Trophoblast cell (in vitro differentiated cells and primary cell): ENCODE measurements around the gene INO80.

Experiments used
- DNase-seq, 2 donors: peaks; one replicate each; pipeline ENCODE4 v3.0.0-alpha.2; 2016
- H2AFZ ChIP-seq: 2 replicates; pipeline ENCODE4 v1.6.1; 2013; ENCODE audit warnings: low read length, moderate library complexity, mild to moderate bottlenecking; ENCODE audit not compliant: insufficient read depth, poor library complexity
- H2AK5ac ChIP-seq: 2 replicates; pipeline ENCODE4 v1.6.1; 2013; ENCODE audit warnings: mild to moderate bottlenecking, low read length
- H2BK120ac ChIP-seq: 2 replicates; pipeline ENCODE4 v1.6.1; 2013; ENCODE audit warnings: low read length, mild to moderate bottlenecking, moderate library complexity; ENCODE audit not compliant: insufficient read depth, poor library complexity
- H2BK12ac ChIP-seq: 2 replicates; pipeline ENCODE4 v1.6.1; 2013; ENCODE audit warnings: mild to moderate bottlenecking, low read length, moderate library complexity
- H2BK5ac ChIP-seq: 2 replicates; pipeline ENCODE4 v1.6.1; 2013; ENCODE audit warnings: low read length, low read depth, moderate library complexity, mild to moderate bottlenecking; ENCODE audit not compliant: poor library complexity
- H3K14ac ChIP-seq: 2 replicates; pipeline ENCODE4 v1.6.1; 2013; ENCODE audit warnings: mild to moderate bottlenecking, low read length
- H3K18ac ChIP-seq: 2 replicates; pipeline ENCODE4 v1.6.1; 2013; ENCODE audit warnings: mild to moderate bottlenecking, low read length
- H3K23ac ChIP-seq: 2 replicates; pipeline ENCODE4 v1.6.1; 2013; ENCODE audit warnings: low read length
- H3K27ac ChIP-seq: 2 replicates; pipeline ENCODE4 v1.5.1; 2013; ENCODE audit warnings: low read depth, mild to moderate bottlenecking, inconsistent platforms, low read length, moderate library complexity
- H3K27me3 ChIP-seq: 2 replicates; pipeline ENCODE4 v1.6.1; 2013; ENCODE audit warnings: inconsistent platforms, mild to moderate bottlenecking, low read length, moderate library complexity; ENCODE audit not compliant: insufficient read depth
- H3K36me3 ChIP-seq, 2 experiments: 1 replicate in 1 of 2; 2 replicates in 1 of 2; pipeline ENCODE4 v1.6.1; 2013; ENCODE audit warnings: low read length in 2 of 2, mild to moderate bottlenecking in 2 of 2, moderate library complexity in 1 of 2; ENCODE audit not compliant: insufficient read depth in 2 of 2, control insufficient read depth in 1 of 2
- H3K4ac ChIP-seq: 2 replicates; pipeline ENCODE4 v1.6.1; 2013; ENCODE audit warnings: low read depth, mild to moderate bottlenecking, low read length, moderate library complexity
- H3K4me1 ChIP-seq, 2 experiments: 1 replicate in 1 of 2; 2 replicates in 1 of 2; pipeline ENCODE4 v1.6.1; 2013; ENCODE audit warnings: low read length in 2 of 2, mild to moderate bottlenecking in 2 of 2, moderate library complexity in 1 of 2; ENCODE audit not compliant: insufficient read depth in 2 of 2, control insufficient read depth in 1 of 2
- H3K4me2 ChIP-seq: 2 replicates; pipeline ENCODE4 v1.6.1; 2013; ENCODE audit warnings: inconsistent platforms, mild to moderate bottlenecking, low read length, moderate library complexity
- H3K4me3 ChIP-seq: 2 replicates; pipeline ENCODE4 v1.5.1; 2013; ENCODE audit warnings: mild to moderate bottlenecking, low read depth, low read length, inconsistent platforms
- H3K79me1 ChIP-seq: one replicate; pipeline ENCODE4 v1.6.1; 2013; ENCODE audit warnings: low read length
- H3K79me2 ChIP-seq: 2 replicates; pipeline ENCODE4 v1.6.1; 2013; ENCODE audit warnings: low read length, mild to moderate bottlenecking; ENCODE audit not compliant: control insufficient read depth, insufficient read depth, poor library complexity
- H3K9ac ChIP-seq: 2 replicates; pipeline ENCODE4 v1.6.1; 2013; ENCODE audit warnings: mild to moderate bottlenecking, low read length
- H3K9me3 ChIP-seq: 2 replicates; pipeline ENCODE4 v1.6.1; 2013; ENCODE audit warnings: low read depth, mild to moderate bottlenecking, control low read depth, inconsistent platforms, low read length; ENCODE audit not compliant: insufficient read depth
- H4K12ac ChIP-seq: 2 replicates; pipeline ENCODE4 v1.6.1; 2013; ENCODE audit warnings: low read depth, mild to moderate bottlenecking, low read length, moderate library complexity
- H4K8ac ChIP-seq: 2 replicates; pipeline ENCODE4 v1.6.1; 2013; ENCODE audit warnings: low read depth, mild to moderate bottlenecking, low read length, moderate library complexity
- H4K91ac ChIP-seq: one replicate; pipeline ENCODE4 v1.6.1; 2013; ENCODE audit warnings: low read depth, mild to moderate bottlenecking, low read length, moderate library complexity
- WGBS: extraction: QIAGEN DNeasy Blood & Tissue Kit; methylation state at CpG from one replicate; pipeline ENCODE4 v1.1.7; 2013; ENCODE audit warnings: missing lambda C conversion rate; ENCODE audit not compliant: insufficient read length, insufficient coverage; ENCODE audit errors: extremely low coverage; 5-methylcytosine and 5-hydroxymethylcytosine counted together

Gene INO80

DNA sequence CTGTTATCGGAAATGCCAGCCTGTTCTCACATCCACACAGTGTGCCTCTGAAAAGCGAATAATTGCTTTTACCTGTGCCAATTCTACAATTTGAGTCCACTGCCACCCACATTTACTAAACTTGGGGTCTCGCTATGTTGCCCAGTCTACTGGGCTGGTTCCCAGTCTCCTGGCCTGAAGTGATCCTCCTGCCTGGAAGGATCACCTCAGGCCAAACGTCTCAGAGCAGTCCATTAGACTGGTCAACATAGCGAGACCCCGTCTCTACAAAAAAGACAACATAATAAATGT, 827 bp upstream of the INO80 start:
- H3K23ac ChIP-seq = no peak overlapping the region
- DNase-seq = peak in 1 of 2 donors; percentile 4
- peak overlapping the region; percentile 77 for H2AK5ac ChIP-seq
- H3K79me1 ChIP-seq = peaks cover 13% of the 10 kb centered on the region
- peak overlapping the region; percentile 73 for H3K27ac ChIP-seq
- no peak overlapping the region for H2BK12ac ChIP-seq
- no peaks in the 10 kb centered on the region for H3K9me3 ChIP-seq
- H4K12ac ChIP-seq = peak overlapping the region; percentile 43
- peak overlapping the region; percentile 85 for H4K8ac ChIP-seq
- H4K91ac ChIP-seq = peak overlapping the region; percentile 37
- peaks cover 2 to 5% of the 10 kb centered on the region in 2 experiments for H3K4me1 ChIP-seq
- H3K9ac ChIP-seq = peak overlapping the region; percentile 50
- peak overlapping the region; percentile 8 for H2AFZ ChIP-seq
- H3K36me3 ChIP-seq = peaks cover 0 to 3% of the 10 kb centered on the region in 2 experiments
- H3K79me2 ChIP-seq = peaks cover 12% of the 10 kb centered on the region
- H3K18ac ChIP-seq = peak overlapping the region; percentile 12
- peak overlapping the region; percentile 87 for H3K4me2 ChIP-seq
- H2BK120ac ChIP-seq = no peak overlapping the region
- peak overlapping the region; percentile 3 for H3K14ac ChIP-seq
- H3K27me3 ChIP-seq = no peaks in the 10 kb centered on the region
- peak overlapping the region; percentile 41 for H3K4me3 ChIP-seq
- no CpG with 5 or more reads among the region's 6 CpGs for WGBS
- H3K4ac ChIP-seq = peak overlapping the region; percentile 41
- peak overlapping the region; percentile 34 for H2BK5ac ChIP-seq

GRCh38 chr15:41115652-41116115, 396 bp downstream of the INO80 start:
- peak overlapping the region; percentile 78 for H3K4me2 ChIP-seq
- peaks cover 2 to 5% of the 10 kb centered on the region in 2 experiments for H3K4me1 ChIP-seq
- H4K8ac ChIP-seq = peak overlapping the region; percentile 100
- H3K9me3 ChIP-seq = no peaks in the 10 kb centered on the region
- H3K79me1 ChIP-seq = peaks cover 13% of the 10 kb centered on the region
- peak overlapping the region; percentile 100 for H2BK120ac ChIP-seq
- peak overlapping the region; percentile 100 for H3K18ac ChIP-seq
- H2AFZ ChIP-seq = peak overlapping the region; percentile 100
- H4K12ac ChIP-seq = peak overlapping the region; percentile 100
- peak overlapping the region; percentile 100 for H3K14ac ChIP-seq
- peaks cover 0 to 3% of the 10 kb centered on the region in 2 experiments for H3K36me3 ChIP-seq
- no peak overlapping the region for H3K23ac ChIP-seq
- H3K27ac ChIP-seq = peak overlapping the region; percentile 100
- no CpG with 5 or more reads among the region's 46 CpGs for WGBS
- no peaks in the 10 kb centered on the region for H3K27me3 ChIP-seq
- peak; percentile 23 to 48 for DNase-seq
- peak overlapping the region; percentile 99 for H3K9ac ChIP-seq
- H2BK12ac ChIP-seq = peak overlapping the region; percentile 68
- H2BK5ac ChIP-seq = peak overlapping the region; percentile 100
- H3K79me2 ChIP-seq = peaks cover 12% of the 10 kb centered on the region
- peak overlapping the region; percentile 39 for H2AK5ac ChIP-seq
- peak overlapping the region; percentile 99 for H3K4ac ChIP-seq
- peak overlapping the region; percentile 100 for H4K91ac ChIP-seq
- H3K4me3 ChIP-seq = peak overlapping the region; percentile 98

DNA sequence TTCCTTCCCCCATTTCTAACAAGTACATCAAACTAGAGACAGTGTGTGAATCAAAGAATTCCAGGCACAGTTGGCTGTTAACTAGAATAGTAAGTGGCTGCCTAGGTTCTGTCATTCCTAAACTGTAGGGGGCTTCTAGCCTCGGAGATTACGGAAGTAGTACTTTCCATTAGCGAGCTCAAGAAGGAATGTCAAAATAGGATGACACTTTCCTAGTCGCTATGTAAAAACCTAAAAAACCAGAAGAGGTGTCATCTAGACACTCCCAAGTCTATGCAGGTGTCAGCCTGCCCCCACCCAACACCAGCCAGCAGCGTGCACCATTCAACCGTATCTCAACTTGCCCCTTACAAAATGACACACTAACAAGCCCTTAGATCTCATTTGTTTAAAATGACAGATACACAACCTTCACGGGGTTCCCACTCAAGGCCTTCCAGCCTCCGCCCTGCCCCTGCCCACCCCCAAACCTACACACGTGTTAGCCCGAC, 874 bp downstream of the INO80 start:
- H3K4me1 ChIP-seq = peaks cover 2 to 5% of the 10 kb centered on the region in 2 experiments
- H2BK120ac ChIP-seq = peak overlapping the region; percentile 87
- H3K23ac ChIP-seq = no peak overlapping the region
- H3K4ac ChIP-seq = peak overlapping the region; percentile 87
- H2BK5ac ChIP-seq = peak overlapping the region; percentile 100
- peak overlapping the region; percentile 91 for H3K9ac ChIP-seq
- peak overlapping the region; percentile 75 for H4K12ac ChIP-seq
- peak overlapping the region; percentile 98 for H3K4me3 ChIP-seq
- peak in 1 of 2 donors; percentile 46 for DNase-seq
- peak overlapping the region; percentile 100 for H3K27ac ChIP-seq
- peak overlapping the region; percentile 78 for H3K4me2 ChIP-seq
- no peaks in the 10 kb centered on the region for H3K27me3 ChIP-seq
- peaks cover 3 to 5% of the 10 kb centered on the region in 2 experiments for H3K36me3 ChIP-seq
- H3K79me1 ChIP-seq = peaks cover 13% of the 10 kb centered on the region
- H3K9me3 ChIP-seq = no peaks in the 10 kb centered on the region
- peaks cover 12% of the 10 kb centered on the region for H3K79me2 ChIP-seq
- H4K8ac ChIP-seq = peak overlapping the region; percentile 72
- peak overlapping the region; percentile 29 for H2BK12ac ChIP-seq
- peak overlapping the region; percentile 100 for H4K91ac ChIP-seq
- H3K14ac ChIP-seq = peak overlapping the region; percentile 100
- peak overlapping the region; percentile 75 for H2AFZ ChIP-seq
- peak overlapping the region; percentile 39 for H2AK5ac ChIP-seq
- no CpG with 5 or more reads among the region's 10 CpGs for WGBS
- H3K18ac ChIP-seq = peak overlapping the region; percentile 81

DNA sequence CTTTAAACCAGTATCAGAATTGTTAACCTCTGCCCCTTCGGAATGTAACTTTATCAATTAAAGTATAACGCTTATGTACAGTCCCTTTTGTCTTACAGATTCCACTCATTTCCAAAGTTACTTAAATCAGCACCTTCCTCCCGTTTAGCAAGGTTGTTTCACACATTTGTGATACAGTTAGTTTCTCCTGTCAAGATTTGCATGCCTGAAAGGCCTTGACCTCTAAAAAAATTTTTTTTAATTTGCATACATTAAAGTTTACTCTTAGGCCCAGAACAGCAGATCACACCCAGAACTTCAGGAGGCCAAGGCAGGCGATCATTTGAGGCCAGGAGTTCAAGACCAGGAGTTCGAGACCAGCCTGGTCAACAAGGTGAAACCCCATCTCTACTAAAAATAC, 9.1 kb downstream of the INO80 start:
- H3K9ac ChIP-seq = no peak overlapping the region
- no peak overlapping the region for H3K23ac ChIP-seq
- H3K27me3 ChIP-seq = no peaks in the 10 kb centered on the region
- DNase-seq = no peak
- H3K36me3 ChIP-seq = peaks cover 5 to 7% of the 10 kb centered on the region in 2 experiments
- H2AK5ac ChIP-seq = no peak overlapping the region
- H3K4me3 ChIP-seq = no peak overlapping the region
- H3K14ac ChIP-seq = no peak overlapping the region
- no peak overlapping the region for H2AFZ ChIP-seq
- H3K4me2 ChIP-seq = no peak overlapping the region
- no peak overlapping the region for H3K27ac ChIP-seq
- no peak overlapping the region for H4K8ac ChIP-seq
- H2BK5ac ChIP-seq = no peak overlapping the region
- no peak overlapping the region for H3K18ac ChIP-seq
- H4K91ac ChIP-seq = no peak overlapping the region
- no peak overlapping the region for H2BK120ac ChIP-seq
- no peak overlapping the region for H2BK12ac ChIP-seq
- no CpG with 5 or more reads among the region's 5 CpGs for WGBS
- H3K9me3 ChIP-seq = no peaks in the 10 kb centered on the region
- H3K4ac ChIP-seq = no peak overlapping the region
- no peaks in the 10 kb centered on the region for H3K79me1 ChIP-seq
- no peak overlapping the region for H4K12ac ChIP-seq
- no peaks in the 10 kb centered on the region for H3K4me1 ChIP-seq
- H3K79me2 ChIP-seq = peaks cover 3% of the 10 kb centered on the region
